K562 (cell line): ENCODE data around the gene PYM1. TPM values are rescaled to one million over a fixed set of nuclear protein-coding genes. Genes with fewer than 3 reads are reported as not detected.

Experiments
- ATAC-seq: fragments of 200-7000 bp; cut with Tn5 transposase; 3 replicates; pipeline ENCODE4 v1.9.1; 2020; ENCODE audit warnings: moderate library complexity
- BruUV-seq: library from RNA; stranded (reverse); fragments of 400-500 nt; replicated peaks from 2 replicates; lab custom pipeline; 2021; lab: Mats Ljungman, UMichigan
- CTCF ChIA-PET: fragments of 300-600 bp; formaldehyde crosslinking; extraction: SDS; loops from one replicate; lab custom pipeline; 2021; ENCODE audit warnings: low intra/inter-chr PET ratio; lab: Yijun Ruan, JAX
- POLR2A ChIA-PET: fragments of 300-600, 350-650 bp; sonication (Branson Sonifier 250); formaldehyde crosslinking; extraction: SDS; loops from one replicate; lab custom pipeline; 2021; ENCODE audit warnings: antibody characterized with exemption, inconsistent platforms; lab: Yijun Ruan, JAX
- DNase-seq, 4 experiments: peaks; one replicate each; pipeline versions ENCODE4 v3.0.0 to v3.0.0-alpha.2; 2011 to 2018; ENCODE audit warnings: low spot score in 3 of 4, mixed read lengths in 3 of 4; ENCODE audit errors: extremely low read depth in 1 of 4
- FAIRE-seq: peaks from 2 replicates; lab custom pipeline; 2011; peaks lifted over from hg19 to GRCh38; lab: Jason Lieb, UNC
- H2AFZ ChIP-seq: 2 replicates; pipeline ENCODE4 v1.6.0; 2011; ENCODE audit warnings: low read depth, low read length, control low read depth, inconsistent platforms
- H3K27ac ChIP-seq: fragments of 200-600 bp; 3 replicates; pipeline ENCODE4 v1.8.0; 2011; ENCODE audit warnings: low read depth, mild to moderate bottlenecking, control low read depth, inconsistent platforms, low read length, moderate library complexity, mixed read lengths; ENCODE audit errors: extremely low read depth
- H3K27me3 ChIP-seq, 2 experiments: fragments of 300-600 bp in 1 of 2; 2 replicates in 1 of 2; 3 replicates in 1 of 2; pipeline versions ENCODE4 v1.6.0 to v1.8.0; 2011; ENCODE audit warnings: inconsistent platforms in 2 of 2, low read length in 2 of 2, mild to moderate bottlenecking in 1 of 2, mixed read lengths in 1 of 2, moderate library complexity in 1 of 2; ENCODE audit not compliant: control insufficient read depth in 2 of 2, insufficient read depth in 2 of 2
- H3K36me3 ChIP-seq: fragments of 300-600 bp; 3 replicates; pipeline ENCODE4 v1.8.0; 2011; ENCODE audit warnings: mild to moderate bottlenecking, low read length, inconsistent platforms; ENCODE audit not compliant: control insufficient read depth, insufficient read depth
- H3K4me1 ChIP-seq, 2 experiments: fragments of 200-600 bp in 1 of 2; replicated peaks in 1 of 2; 2 replicates in 1 of 2; 3 replicates in 1 of 2; pipeline versions ENCODE4 v1.5.1 to v1.8.0; 2011; ENCODE audit warnings: inconsistent platforms in 2 of 2, low read length in 2 of 2, mild to moderate bottlenecking in 1 of 2, mixed read lengths in 1 of 2, moderate library complexity in 1 of 2; ENCODE audit not compliant: control insufficient read depth in 2 of 2, insufficient read depth in 2 of 2
- H3K4me2 ChIP-seq: 2 replicates; pipeline ENCODE4 v1.6.1; 2011; ENCODE audit warnings: low read length, control low read depth, inconsistent platforms, mixed read lengths; ENCODE audit not compliant: insufficient read depth
- H3K4me3 ChIP-seq: fragments of 200-600 bp; sonication (generic), shearing (Covaris generic); 2 replicates; pipeline ENCODE4 v1.5.1; 2016; ENCODE audit warnings: control low read depth, inconsistent platforms
- H3K79me2 ChIP-seq: fragments of 200-600 bp; 3 replicates; pipeline ENCODE4 v1.8.0; 2011; ENCODE audit warnings: low read length, inconsistent platforms; ENCODE audit not compliant: control insufficient read depth, insufficient read depth
- H3K9ac ChIP-seq, 2 experiments: 2 replicates each; pipeline versions ENCODE4 v1.6.0 to v1.6.1; 2011; ENCODE audit warnings: low read depth in 2 of 2, low read length in 2 of 2, control low read depth in 1 of 2, inconsistent platforms in 1 of 2, mild to moderate bottlenecking in 1 of 2, mixed read lengths in 1 of 2; ENCODE audit not compliant: insufficient read depth in 1 of 2
- H3K9me1 ChIP-seq: one replicate; pipeline ENCODE4 v1.6.0; 2011; ENCODE audit warnings: inconsistent platforms, mild to moderate bottlenecking, low read length, moderate library complexity; ENCODE audit not compliant: control insufficient read depth, insufficient read depth
- H3K9me3 ChIP-seq: replicated peaks from 2 replicates; pipeline ENCODE4 v1.5.1; 2011; ENCODE audit warnings: low read depth, low read length, inconsistent platforms; ENCODE audit not compliant: control insufficient read depth, insufficient read depth
- H4K20me1 ChIP-seq: replicated peaks from 2 replicates; pipeline ENCODE4 v1.6.1; 2011; ENCODE audit warnings: low read length, inconsistent platforms, mixed read lengths; ENCODE audit not compliant: control insufficient read depth, insufficient read depth
- CREB1 ChIP-seq, 2 experiments: sonication (generic) in 1 of 2; formaldehyde crosslinking in 1 of 2; IDR thresholded peaks; 2 replicates each; pipeline versions ENCODE4 v1.6.1 to v1.8.0; 2012 to 2022; ENCODE audit warnings: inconsistent platforms in 1 of 2, mild to moderate bottlenecking in 1 of 2, missing genetic modification reagents in 1 of 2, moderate library complexity in 1 of 2
- PYGO2 ChIP-seq: fragments of 450-650 bp; IDR thresholded peaks from 2 replicates; pipeline ENCODE4 v1.6.1; 2016; ENCODE audit warnings: mild to moderate bottlenecking, missing genetic modification characterization, moderate library complexity, missing compliant biosample characterization
- RFX1 ChIP-seq: fragments of 450-650 bp; IDR thresholded peaks from 2 replicates; pipeline ENCODE4 v1.6.1; 2016; ENCODE audit warnings: mild to moderate bottlenecking, moderate library complexity
- WGBS: fragments of 100-300 bp; shearing (Covaris generic); methylation state at CpG from one replicate; pipeline ENCODE4 v1.1.6; 2016; ENCODE audit warnings: low coverage, mixed read lengths; ENCODE audit not compliant: insufficient coverage; ENCODE audit errors: missing lambda C conversion rate; 5-methylcytosine and 5-hydroxymethylcytosine counted together
- in situ Hi-C: fragments of 300-500 bp; cut with MboI; formaldehyde crosslinking; loops from 4 replicates; pipeline ENCODE4 v1.15.0; 2018; ENCODE audit warnings: inconsistent platforms, mixed read lengths
- intact Hi-C: fragments of 100-400 bp; cut with micrococcal nuclease; formaldehyde crosslinking; loops from 2 replicates; pipeline ENCODE4 v1.14.2; 2022
- polyA plus RNA-seq, 8 experiments: library from polyadenylated mRNA; depleted of rRNA in 4 of 8; stranded (reverse) in 5 of 8; unstranded in 3 of 8; fragments of >200 nt; fragmentation: Nextera tagmentation in 2 of 8; fragmentation: Illumina TruSeq in 1 of 8; extraction: Ambion mirVana in 2 of 8; extraction: Trizol in 1 of 8; gene quantifications; 2 replicates each; pipeline versions ENCODE4 v1.2.1 to v1.2.3, GENCODE V29; 2011 to 2014; ENCODE audit warnings: inconsistent platforms in 1 of 8, missing spikeins in 1 of 8
- total RNA-seq, 7 experiments: library from RNA; depleted of rRNA in 6 of 7; stranded (reverse); fragments of >200 nt in 6 of 7; fragmentation: Illumina TruSeq in 2 of 7; extraction: Trizol in 2 of 7; gene quantifications; 2 replicates each; pipeline versions ENCODE4 v1.2.1 to v1.2.3, GENCODE V29; 2011 to 2021; ENCODE audit warnings: low replicate concordance in 1 of 7
- TF ChIP-seq, protein P1 (sequence below): fragments of 250-450 bp; sonication (Bioruptor Pico); IDR thresholded peaks from 2 replicates; pipeline ENCODE4 v1.4.0; 2020; ENCODE audit warnings: mild to moderate bottlenecking, moderate library complexity, borderline replicate concordance
- TF ChIP-seq, protein P2 (sequence below): fragments of 450-650 bp; IDR thresholded peaks from 2 replicates; pipeline ENCODE4 v1.7.0; 2016; ENCODE audit warnings: borderline replicate concordance

The PYM1 gene
- total and polyA plus RNA-seq, 9 of the 15 experiments (the other 6 are each of a cell fraction or from before 2014, with no cell fraction given) = 29.0 to 51.3 (median 34.1) TPM

DNA sequence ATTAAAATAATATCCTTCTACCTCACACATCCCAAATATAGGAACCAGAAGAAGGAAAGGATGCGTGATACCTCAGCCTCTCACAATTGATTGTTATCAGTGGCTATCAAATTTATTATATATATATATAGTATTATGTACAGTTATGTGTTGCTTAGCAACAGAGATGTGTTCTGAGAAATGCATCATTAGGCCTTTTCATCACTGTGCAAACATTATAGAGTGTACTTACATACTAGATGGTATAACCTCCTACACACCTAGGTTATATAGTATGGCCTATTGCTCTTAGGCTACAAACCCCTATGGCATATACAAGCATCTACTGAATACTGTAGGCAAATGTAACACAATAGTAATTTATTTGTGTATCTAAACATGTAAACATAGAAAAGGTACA is 34.0 kb downstream of the PYM1 start:
- ChIA-PET CTCF (no interaction called here), POLR2A (interaction anchor here (0.6 to 2.8 kb wide), 3 partner anchors 8 to 47 kb away, joined by 3 to 8 read pairs (median 4); no protein-coding TSS in a partner anchor)
- in situ Hi-C loops = no loop called here
- intact Hi-C loops = no loop called here
- no peaks in the 10 kb centered on the region for H4K20me1 ChIP-seq
- H3K27me3 ChIP-seq = no peaks in the 10 kb centered on the region
- no peaks in the 10 kb centered on the region for H3K36me3 ChIP-seq
- H2AFZ ChIP-seq = no peak overlapping the region
- ATAC-seq (no peak), FAIRE-seq (no peak), DNase-seq (no peak)
- peaks cover 0 to under 1% of the 10 kb centered on the region in 2 experiments; a peak in 1 of 5 replicates for H3K4me1 ChIP-seq
- BruUV-seq = no TSS peak
- H3K27ac ChIP-seq = no peak overlapping the region
- no peaks in the 10 kb centered on the region for H3K9me1 ChIP-seq
- no peak overlapping the region for H3K4me3 ChIP-seq
- H3K79me2 ChIP-seq = no peaks in the 10 kb centered on the region
- H3K9me3 ChIP-seq = no peaks in the 10 kb centered on the region
- TF ChIP-seq, protein P1, sequence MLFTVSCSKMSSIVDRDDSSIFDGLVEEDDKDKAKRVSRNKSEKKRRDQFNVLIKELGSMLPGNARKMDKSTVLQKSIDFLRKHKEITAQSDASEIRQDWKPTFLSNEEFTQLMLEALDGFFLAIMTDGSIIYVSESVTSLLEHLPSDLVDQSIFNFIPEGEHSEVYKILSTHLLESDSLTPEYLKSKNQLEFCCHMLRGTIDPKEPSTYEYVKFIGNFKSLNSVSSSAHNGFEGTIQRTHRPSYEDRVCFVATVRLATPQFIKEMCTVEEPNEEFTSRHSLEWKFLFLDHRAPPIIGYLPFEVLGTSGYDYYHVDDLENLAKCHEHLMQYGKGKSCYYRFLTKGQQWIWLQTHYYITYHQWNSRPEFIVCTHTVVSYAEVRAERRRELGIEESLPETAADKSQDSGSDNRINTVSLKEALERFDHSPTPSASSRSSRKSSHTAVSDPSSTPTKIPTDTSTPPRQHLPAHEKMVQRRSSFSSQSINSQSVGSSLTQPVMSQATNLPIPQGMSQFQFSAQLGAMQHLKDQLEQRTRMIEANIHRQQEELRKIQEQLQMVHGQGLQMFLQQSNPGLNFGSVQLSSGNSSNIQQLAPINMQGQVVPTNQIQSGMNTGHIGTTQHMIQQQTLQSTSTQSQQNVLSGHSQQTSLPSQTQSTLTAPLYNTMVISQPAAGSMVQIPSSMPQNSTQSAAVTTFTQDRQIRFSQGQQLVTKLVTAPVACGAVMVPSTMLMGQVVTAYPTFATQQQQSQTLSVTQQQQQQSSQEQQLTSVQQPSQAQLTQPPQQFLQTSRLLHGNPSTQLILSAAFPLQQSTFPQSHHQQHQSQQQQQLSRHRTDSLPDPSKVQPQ (CRISPR knock-in tag) = no peak
- TF ChIP-seq PYGO2 (no peak), RFX1 (peak; percentile 69), CREB1 (IDR thresholded peaks at IDR 0.05) (no peak), CREB1 (CRISPR knock-in tag; IDR thresholded peaks at IDR 0.05) (no peak)
- TF ChIP-seq, protein P2, sequence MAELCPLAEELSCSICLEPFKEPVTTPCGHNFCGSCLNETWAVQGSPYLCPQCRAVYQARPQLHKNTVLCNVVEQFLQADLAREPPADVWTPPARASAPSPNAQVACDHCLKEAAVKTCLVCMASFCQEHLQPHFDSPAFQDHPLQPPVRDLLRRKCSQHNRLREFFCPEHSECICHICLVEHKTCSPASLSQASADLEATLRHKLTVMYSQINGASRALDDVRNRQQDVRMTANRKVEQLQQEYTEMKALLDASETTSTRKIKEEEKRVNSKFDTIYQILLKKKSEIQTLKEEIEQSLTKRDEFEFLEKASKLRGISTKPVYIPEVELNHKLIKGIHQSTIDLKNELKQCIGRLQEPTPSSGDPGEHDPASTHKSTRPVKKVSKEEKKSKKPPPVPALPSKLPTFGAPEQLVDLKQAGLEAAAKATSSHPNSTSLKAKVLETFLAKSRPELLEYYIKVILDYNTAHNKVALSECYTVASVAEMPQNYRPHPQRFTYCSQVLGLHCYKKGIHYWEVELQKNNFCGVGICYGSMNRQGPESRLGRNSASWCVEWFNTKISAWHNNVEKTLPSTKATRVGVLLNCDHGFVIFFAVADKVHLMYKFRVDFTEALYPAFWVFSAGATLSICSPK = no peak
- WGBS = 100% methylated on average over 1 of the region's 1 CpG
- H3K9ac ChIP-seq = no peak overlapping the region
- no peak overlapping the region for H3K4me2 ChIP-seq
